ENCODE data around the gene TAB2.

DNA sequence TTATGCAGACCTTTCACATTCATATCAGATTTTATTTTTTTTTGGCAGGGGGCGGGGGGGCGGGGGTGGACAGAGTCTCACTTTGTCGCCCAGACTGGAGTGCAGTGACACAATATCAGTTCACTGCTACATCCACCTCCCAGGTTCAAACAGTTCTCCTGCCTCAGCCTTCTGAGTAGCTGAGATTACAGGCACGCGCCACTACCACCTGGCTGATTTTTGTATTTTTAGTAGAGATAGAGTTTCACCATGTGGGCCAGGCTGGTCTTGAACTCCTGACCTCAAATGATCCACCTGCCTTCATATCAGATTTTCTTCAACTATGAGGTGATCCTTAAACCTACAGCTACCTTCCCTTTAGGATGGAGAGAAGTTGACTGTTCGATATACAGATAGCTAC is 74.6 kb downstream of the TAB2 start:
- no peak for TF ChIP-seq CTCF (IDR thresholded peaks at IDR 0.05; ENCODE audit: low read depth, low read length, poor library complexity, severe bottlenecking)
- no peak for TF ChIP-seq EZH2phosphoT487 (IDR thresholded peaks at IDR 0.05; ENCODE audit: borderline replicate concordance, low read length)

Data from DOHH2 (cell line).